Measurements from ENCODE around the gene MMP15.
"Not testable (repeated sequence)": the region's sequence is repeated elsewhere in the genome, so short reads cannot be mapped to it uniquely, and the experiment has no call there.

GRCh38 chr16:58090396-58090795, 64.8 kb downstream of the MMP15 start:
- TF ChIP-seq CTCF, POLR2A (IDR thresholded peaks at IDR 0.05): not testable (repeated sequence)
